Psoas muscle (tissue), 8 donors: ENCODE results near the gene BCAS1. TPM values are rescaled to one million over a fixed set of nuclear protein-coding genes. Genes with fewer than 3 reads are reported as not detected.

Experiments used
- ATAC-seq, 4 donors: fragments of 200-7000 bp; cut with Tn5 transposase; one replicate each; pipeline ENCODE4 v1.9.1; 2020; ENCODE audit warnings: moderate library complexity in 3 of 4, mild to moderate bottlenecking in 2 of 4
- DNase-seq, 2 donors: peaks; one replicate each; pipeline ENCODE4 v3.0.0-alpha.2; 2020
- H3K27ac ChIP-seq: fragments of 200-600 bp; one replicate; pipeline ENCODE4 v1.8.0; 2022
- H3K27me3 ChIP-seq, 3 donors: fragments of 200-600 bp in 1 of 3; one replicate each; pipeline versions ENCODE4 v1.6.1 to v1.8.0; 2013 to 2022; ENCODE audit warnings: low read length in 2 of 3, mild to moderate bottlenecking in 2 of 3, moderate library complexity in 1 of 3; ENCODE audit not compliant: insufficient read depth in 3 of 3
- H3K36me3 ChIP-seq, 2 donors: fragments of 200-600 bp in 1 of 2; one replicate each; pipeline versions ENCODE4 v1.6.1 to v1.8.0; 2013 to 2022; ENCODE audit warnings: low read depth in 1 of 2, mild to moderate bottlenecking in 1 of 2, moderate library complexity in 1 of 2; ENCODE audit not compliant: insufficient read depth in 1 of 2
- H3K4me1 ChIP-seq: fragments of 200-600 bp; one replicate; pipeline ENCODE4 v1.8.0; 2022
- H3K4me3 ChIP-seq: fragments of 200-600 bp; one replicate; pipeline ENCODE4 v1.8.0; 2022; ENCODE audit warnings: mild to moderate bottlenecking
- H3K9me3 ChIP-seq: fragments of 200-600 bp; one replicate; pipeline ENCODE4 v1.8.0; 2022
- CTCF ChIP-seq: fragments of 200-600 bp; IDR thresholded peaks from one replicate; pipeline ENCODE4 v1.8.0; 2022; ENCODE audit warnings: antibody characterized with exemption
- WGBS, 3 donors: extraction: QIAGEN DNeasy Blood & Tissue Kit; methylation state at CpG; one replicate each; pipeline versions ENCODE4 v1.1.6 to v1.1.7; 2013; 5-methylcytosine and 5-hydroxymethylcytosine counted together
- intact Hi-C, 2 donors: fragments of 100-400 bp; cut with DNase I; formaldehyde crosslinking; loops; one replicate each; pipeline versions ENCODE4 v1.11.0 to v1.14.2; 2022
- polyA plus RNA-seq, 3 donors: library from polyadenylated mRNA; stranded (reverse); fragments of 200-250 nt; gene quantifications; one replicate each; pipeline ENCODE4 v1.2.3, GENCODE V29; 2013
- total RNA-seq, 4 donors: library from RNA; stranded (reverse); fragmentation: NEBNext Ultra II Directional in 2 of 4; extraction: Animal tissue kit (Norgen Biotek cat#: 25700) in 2 of 4; gene quantifications; one replicate each; pipeline versions ENCODE4 v1.2.1 to v1.2.4, GENCODE V29; 2021 to 2023
- donor health status: healthy with polysubstance abuse.
- donor health status: DM: no; HTN: no; CAD: no; lungs with moderate emphysema.
- donor health status: Bipolar disorder and iron deficiency.
- donor health status: healthy.
- donor health status: DM: yes; HTN: yes; CAD: no.
- donor health status: DM: no; HTN: no; CAD: no.
- donor health status: DM: no; HTN: no; CAD: no.
- donor health status: DM: yes; HTN: yes; CAD: no.

BCAS1 gene
- total and polyA plus RNA-seq, 7 donors: 0.01 to 0.26 (median 0.16) TPM; not detected in 2

- Histone ChIP-seq H3K27ac (no peak overlapping the region), H3K4me3 (no peak overlapping the region), H3K27me3 (no peaks in the 10 kb centered on the region), H3K9me3 (no peaks in the 10 kb centered on the region), H3K4me1 (no peaks in the 10 kb centered on the region), H3K36me3 (no peaks in the 10 kb centered on the region)
- ATAC-seq: no peak
- TF ChIP-seq CTCF: no peak
- 43 to 63% (median 50%) methylated on average over 1 of the region's 1 CpG for WGBS, 3 donors
- DNase-seq: no peak
- intact Hi-C loops: no loop called here
These were observed 18.0 kb upstream of the BCAS1 start for GRCh38 chr20:54088430-54088829.

GRCh38 chr20:54086507-54087039 lies 16.2 kb upstream of the BCAS1 start:
- WGBS, 3 donors: 23 to 26% (median 23%) methylated on average over 12 of the region's 12 CpGs
- Histone ChIP-seq H3K27me3 (no peaks in the 10 kb centered on the region), H3K4me1 (no peaks in the 10 kb centered on the region), H3K27ac (no peak overlapping the region), H3K36me3 (no peaks in the 10 kb centered on the region), H3K4me3 (no peak overlapping the region), H3K9me3 (no peaks in the 10 kb centered on the region)
- ATAC-seq: no peak
- TF ChIP-seq CTCF: no peak
- DNase-seq: no peak
- intact Hi-C loops: no loop called here

GRCh38 chr20:54085910-54086309 lies 15.5 kb upstream of the BCAS1 start:
- TF ChIP-seq CTCF: no peak
- no peak for ATAC-seq
- Histone ChIP-seq H3K36me3 (no peaks in the 10 kb centered on the region), H3K27me3 (no peaks in the 10 kb centered on the region), H3K27ac (no peak overlapping the region), H3K4me3 (no peak overlapping the region), H3K9me3 (no peaks in the 10 kb centered on the region), H3K4me1 (no peaks in the 10 kb centered on the region)
- intact Hi-C loops: no loop called here
- no peak for DNase-seq
- WGBS, 3 donors: 74 to 85% (median 79%) methylated on average over 3 of the region's 3 CpGs

- intact Hi-C loops: no loop called here
- Histone ChIP-seq H3K27ac (no peak overlapping the region), H3K27me3 (no peaks in the 10 kb centered on the region), H3K4me3 (no peak overlapping the region), H3K9me3 (no peaks in the 10 kb centered on the region), H3K36me3 (no peaks in the 10 kb centered on the region), H3K4me1 (no peaks in the 10 kb centered on the region)
- ATAC-seq (no peak), DNase-seq (no peak)
- 76 to 83% (median 79%) methylated on average over 1 of the region's 1 CpG for WGBS, 3 donors
- TF ChIP-seq CTCF: no peak
These were observed 15.0 kb upstream of the BCAS1 start for GRCh38 chr20:54085425-54085824.

- Histone ChIP-seq H3K9me3 (no peaks in the 10 kb centered on the region), H3K27me3 (no peaks in the 10 kb centered on the region), H3K4me3 (no peak overlapping the region), H3K36me3 (no peaks in the 10 kb centered on the region), H3K4me1 (no peaks in the 10 kb centered on the region), H3K27ac (no peak overlapping the region)
- no peak for TF ChIP-seq CTCF
- ATAC-seq: no peak
- intact Hi-C loops: no loop called here
- no peak for DNase-seq
- 53 to 65% (median 62%) methylated on average over 5 of the region's 5 CpGs for WGBS, 3 donors
These were observed 14.5 kb upstream of the BCAS1 start for GRCh38 chr20:54084727-54085388.
